Right cardiac atrium (tissue), 5 donors: Measurements from ENCODE around the gene RSPO3. TPM values are rescaled to one million over a fixed set of nuclear protein-coding genes. Genes with fewer than 3 reads are reported as not detected.
"Not testable (repeated sequence)": the region's sequence is repeated elsewhere in the genome, so short reads cannot be mapped to it uniquely, and the experiment has no call there.

Experiments used
- ATAC-seq, 2 donors: fragments of 200-7000 bp; cut with Tn5 transposase; one replicate each; pipeline versions ENCODE4 v1.8.0 to v1.9.1; 2020; ENCODE audit warnings: moderate library complexity in 2 of 2, mild to moderate bottlenecking in 1 of 2
- DNase-seq, 3 donors: peaks; one replicate each; pipeline ENCODE4 v3.0.0-alpha.2; 2020
- H3K27ac ChIP-seq: one replicate; pipeline ENCODE4 v1.5.1; 2013; ENCODE audit warnings: mild to moderate bottlenecking, low read length, control low read depth, moderate library complexity
- H3K27me3 ChIP-seq: one replicate; pipeline ENCODE4 v1.6.1; 2013; ENCODE audit not compliant: control insufficient read depth, insufficient read depth
- H3K4me1 ChIP-seq: one replicate; pipeline ENCODE4 v1.6.1; 2013; ENCODE audit warnings: low read length; ENCODE audit not compliant: control insufficient read depth, insufficient read depth
- H3K4me3 ChIP-seq: one replicate; pipeline ENCODE4 v1.5.1; 2013; ENCODE audit warnings: low read length, control low read depth
- H3K9me3 ChIP-seq: one replicate; pipeline ENCODE4 v1.6.1; 2013; ENCODE audit warnings: low read length; ENCODE audit not compliant: control insufficient read depth
- WGBS: extraction: QIAGEN DNeasy Blood & Tissue Kit; methylation state at CpG from one replicate; pipeline ENCODE4 v1.1.7; 2013; 5-methylcytosine and 5-hydroxymethylcytosine counted together
- intact Hi-C, 4 donors: fragments of 100-400 bp; cut with DNase I; formaldehyde crosslinking; loops; one replicate each; pipeline versions ENCODE4 v1.11.0 to v1.14.0; 2022 to 2023
- polyA plus RNA-seq: library from polyadenylated mRNA; stranded (reverse); fragments of 200-250 nt; gene quantifications from one replicate; pipeline ENCODE4 v1.2.3, GENCODE V29; 2013
- total RNA-seq, 4 donors: library from RNA; stranded (reverse); fragmentation: NEBNext Ultra II Directional; extraction: Animal tissue kit (Norgen Biotek cat#: 25700); gene quantifications; one replicate each; pipeline ENCODE4 v1.2.1, GENCODE V29; 2021
- donor health status: healthy with polysubstance abuse.
- donor health status: DM: no; HTN: yes; CAD: no.
- donor health status: DM: no; HTN: no; CAD: no.
- donor health status: DM: no; HTN: yes; CAD: no; lungs with severe emphysema.
- donor health status: DM: yes; HTN: yes; CAD: no.

Gene RSPO3
- total and polyA plus RNA-seq, 5 donors, result 0.34 to 1.3 (median 0.81) TPM

DNA sequence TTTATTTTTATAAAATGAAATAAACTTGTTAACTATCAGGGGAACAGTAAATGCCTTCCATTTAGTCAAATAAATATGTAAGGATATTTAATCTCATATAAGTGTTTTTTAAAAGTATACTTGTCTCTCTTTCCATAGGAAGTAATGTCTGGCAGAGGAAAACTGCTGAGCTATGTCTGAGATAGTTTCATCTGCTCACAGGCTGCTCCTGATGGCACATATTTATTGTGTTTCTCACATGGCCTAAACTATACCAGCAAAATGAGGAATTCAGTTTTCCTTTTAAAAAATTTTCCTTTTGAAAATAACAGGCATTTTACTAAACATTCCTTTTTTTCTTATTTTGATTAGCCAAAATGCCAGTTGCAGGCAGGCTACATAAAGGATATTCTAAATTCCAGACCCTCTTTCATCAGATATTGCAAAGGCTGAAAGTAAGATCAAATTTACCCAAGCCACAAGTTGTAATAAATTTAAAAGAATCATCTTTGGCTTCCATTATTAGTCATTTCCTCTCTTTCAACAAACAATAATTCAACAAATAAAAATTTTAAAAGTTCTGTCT, 88.1 kb downstream of the RSPO3 start:
- no peaks in the 10 kb centered on the region for H3K27me3 ChIP-seq
- H3K9me3 ChIP-seq, result no peaks in the 10 kb centered on the region
- H3K4me1 ChIP-seq, result no peaks in the 10 kb centered on the region
- intact Hi-C loops, result no loop called here
- H3K27ac ChIP-seq, result no peak overlapping the region
- H3K4me3 ChIP-seq, result no peak overlapping the region
- DNase-seq (no peak), ATAC-seq (no peak)

DNA sequence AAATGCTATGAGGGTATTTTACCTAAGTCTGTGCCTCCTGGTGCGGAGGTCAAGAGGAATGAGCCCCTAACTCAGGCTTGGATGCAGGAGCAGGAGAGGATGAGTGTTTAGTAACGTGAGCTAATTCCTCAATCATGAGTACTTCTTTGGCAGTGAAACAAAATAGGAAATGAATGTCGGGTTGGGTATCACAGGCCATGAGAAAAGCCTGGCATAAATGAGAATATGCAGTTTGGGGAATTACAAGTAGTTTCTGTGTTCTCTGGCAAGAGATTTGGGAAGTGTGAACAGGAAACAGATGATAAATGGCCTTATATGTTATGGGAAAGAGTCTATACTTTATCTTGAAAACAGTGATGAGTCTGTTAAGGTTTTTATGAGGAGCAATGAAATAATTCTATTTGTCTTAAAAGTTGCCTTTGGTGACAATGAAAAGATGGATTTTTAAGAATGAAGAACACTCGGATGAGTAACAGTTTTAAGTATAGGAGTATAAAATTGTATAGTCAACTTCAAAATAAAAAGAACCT, 89.2 kb downstream of the RSPO3 start:
- Histone ChIP-seq H3K27me3 (no peaks in the 10 kb centered on the region), H3K27ac (no peak overlapping the region), H3K4me3 (no peak overlapping the region), H3K9me3 (no peaks in the 10 kb centered on the region), H3K4me1 (no peaks in the 10 kb centered on the region)
- DNase-seq (no peak), ATAC-seq (no peak)
- 51% methylated on average over 4 of the region's 4 CpGs for WGBS
- intact Hi-C loops, result no loop called here

DNA sequence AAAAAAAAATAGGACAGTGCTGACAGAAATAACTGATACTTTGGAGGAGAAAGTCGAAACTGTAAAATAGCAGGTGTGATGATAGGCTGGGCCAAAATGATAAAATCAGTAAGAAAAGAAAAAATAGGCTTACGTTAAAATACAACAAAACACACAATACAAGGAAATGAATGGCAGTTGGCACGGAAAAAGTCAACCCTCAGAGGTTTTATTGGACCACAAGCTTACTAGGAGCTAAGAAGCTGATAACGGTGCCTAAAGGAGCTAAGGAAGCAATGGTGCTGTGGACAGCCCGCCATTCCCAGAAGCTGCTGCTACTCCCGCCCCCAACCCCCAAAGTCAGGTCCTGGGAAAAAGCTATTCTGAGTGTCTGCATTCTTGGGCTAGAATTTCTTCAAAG, 92.3 kb downstream of the RSPO3 start:
- no peak for ATAC-seq
- no peak overlapping the region for H3K4me3 ChIP-seq
- no peak overlapping the region for H3K27ac ChIP-seq
- H3K4me1 ChIP-seq, result no peaks in the 10 kb centered on the region
- H3K27me3 ChIP-seq, result no peaks in the 10 kb centered on the region
- intact Hi-C loops, result no loop called here
- DNase-seq, result no peak
- WGBS, result 63% methylated on average over 6 of the region's 6 CpGs
- H3K9me3 ChIP-seq, result no peaks in the 10 kb centered on the region

DNA sequence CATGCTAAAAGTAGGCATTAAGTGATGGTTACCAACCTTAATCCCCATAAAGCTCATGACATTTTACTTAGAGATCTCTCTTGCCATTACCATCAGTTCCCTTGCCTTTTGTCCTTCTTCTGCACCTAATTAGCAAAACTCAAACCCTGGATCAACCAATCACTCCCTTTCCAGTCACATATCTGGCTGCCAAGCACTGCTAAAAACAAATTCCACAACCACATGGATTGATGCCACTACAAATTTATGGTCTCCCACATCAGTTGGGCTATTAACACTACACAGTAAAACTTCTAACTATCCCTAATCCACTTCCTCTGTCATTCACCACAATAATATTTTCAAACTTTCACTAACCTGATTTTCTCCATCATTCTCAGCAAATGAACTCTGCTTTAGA, 93.9 kb downstream of the RSPO3 start:
- Histone ChIP-seq H3K9me3 (no peaks in the 10 kb centered on the region), H3K4me3 (no peak overlapping the region), H3K27ac (no peak overlapping the region), H3K27me3 (no peaks in the 10 kb centered on the region), H3K4me1 (no peaks in the 10 kb centered on the region)
- ATAC-seq, result no peak
- intact Hi-C loops, result no loop called here
- no peak for DNase-seq

DNA sequence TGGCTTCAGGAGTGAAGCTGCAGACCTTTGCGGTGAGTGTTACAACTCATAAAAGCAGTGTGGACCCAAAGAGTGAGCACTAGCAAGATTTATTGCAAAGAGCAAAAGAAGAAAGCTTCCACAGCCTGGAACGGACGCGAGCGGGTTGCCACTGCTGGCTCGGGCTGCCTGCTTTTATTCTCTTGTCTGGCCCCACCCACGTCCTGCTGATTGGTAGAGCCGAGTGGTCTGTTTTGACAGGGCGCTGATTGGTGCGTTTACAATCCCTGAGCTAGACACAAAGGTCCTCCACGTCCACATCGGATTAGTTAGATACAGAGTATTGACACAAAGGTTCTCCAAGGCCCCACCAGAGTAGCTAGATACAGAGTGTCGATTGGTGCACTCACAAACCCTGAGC, 95.6 kb downstream of the RSPO3 start:
- H3K9me3 ChIP-seq, H3K4me3 ChIP-seq, H3K27me3 ChIP-seq, intact Hi-C loops, H3K4me1 ChIP-seq, H3K27ac ChIP-seq, ATAC-seq, DNase-seq: not testable (repeated sequence)
- WGBS, result 90% methylated on average over 13 of the region's 13 CpGs

DNA sequence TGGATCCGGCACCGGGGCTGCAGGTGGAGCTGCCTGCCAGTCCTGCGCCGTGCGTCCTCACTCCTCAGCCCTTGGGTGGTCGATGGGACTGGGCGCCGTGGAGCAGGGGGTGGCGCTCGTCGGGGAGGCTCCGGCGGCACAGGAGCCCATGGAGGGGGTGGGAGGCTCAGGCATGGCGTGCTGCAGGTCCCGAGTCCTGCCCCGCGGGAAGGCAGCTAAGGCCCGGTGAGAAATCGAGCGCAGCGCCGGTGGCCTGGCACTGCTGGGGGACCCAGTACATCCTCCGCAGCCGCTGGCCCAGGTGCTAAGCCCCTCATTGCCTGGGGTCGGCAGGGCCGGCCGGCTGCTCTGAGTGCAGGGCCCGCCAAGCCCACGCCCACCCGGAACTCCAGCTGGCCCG, 96.1 kb downstream of the RSPO3 start:
- H3K27ac ChIP-seq, intact Hi-C loops, H3K4me3 ChIP-seq, H3K4me1 ChIP-seq, ATAC-seq, H3K9me3 ChIP-seq, H3K27me3 ChIP-seq: not testable (repeated sequence)
- 91% methylated on average over 31 of the region's 31 CpGs for WGBS
- DNase-seq, result peak in 1 of 3 donors; percentile 42

DNA sequence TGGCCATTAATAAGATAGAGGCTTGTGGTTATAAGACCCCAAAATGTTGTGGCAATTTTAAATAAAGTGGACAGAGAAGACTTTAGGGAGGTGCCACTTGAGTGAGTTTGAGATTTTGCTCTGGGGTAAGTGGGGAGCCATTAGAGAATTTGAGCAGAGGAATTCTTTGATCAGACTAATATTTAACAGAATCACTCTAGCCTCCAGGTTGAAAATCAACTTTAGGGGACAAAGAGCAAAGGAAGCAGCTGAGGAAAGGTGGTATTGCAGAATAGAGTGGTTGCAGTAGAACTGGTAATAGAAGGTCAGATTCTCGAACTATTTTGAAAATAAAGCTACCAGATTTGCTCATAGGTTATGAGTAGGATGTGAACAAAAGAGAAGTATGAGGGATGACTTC, 97.5 kb downstream of the RSPO3 start:
- intact Hi-C loops, result no loop called here
- ATAC-seq, result no peak
- Histone ChIP-seq H3K27me3 (no peaks in the 10 kb centered on the region), H3K27ac (no peak overlapping the region), H3K4me3 (no peak overlapping the region), H3K4me1 (no peaks in the 10 kb centered on the region), H3K9me3 (no peaks in the 10 kb centered on the region)
- DNase-seq, result no peak
- 87% methylated on average over 1 of the region's 1 CpG for WGBS

DNA sequence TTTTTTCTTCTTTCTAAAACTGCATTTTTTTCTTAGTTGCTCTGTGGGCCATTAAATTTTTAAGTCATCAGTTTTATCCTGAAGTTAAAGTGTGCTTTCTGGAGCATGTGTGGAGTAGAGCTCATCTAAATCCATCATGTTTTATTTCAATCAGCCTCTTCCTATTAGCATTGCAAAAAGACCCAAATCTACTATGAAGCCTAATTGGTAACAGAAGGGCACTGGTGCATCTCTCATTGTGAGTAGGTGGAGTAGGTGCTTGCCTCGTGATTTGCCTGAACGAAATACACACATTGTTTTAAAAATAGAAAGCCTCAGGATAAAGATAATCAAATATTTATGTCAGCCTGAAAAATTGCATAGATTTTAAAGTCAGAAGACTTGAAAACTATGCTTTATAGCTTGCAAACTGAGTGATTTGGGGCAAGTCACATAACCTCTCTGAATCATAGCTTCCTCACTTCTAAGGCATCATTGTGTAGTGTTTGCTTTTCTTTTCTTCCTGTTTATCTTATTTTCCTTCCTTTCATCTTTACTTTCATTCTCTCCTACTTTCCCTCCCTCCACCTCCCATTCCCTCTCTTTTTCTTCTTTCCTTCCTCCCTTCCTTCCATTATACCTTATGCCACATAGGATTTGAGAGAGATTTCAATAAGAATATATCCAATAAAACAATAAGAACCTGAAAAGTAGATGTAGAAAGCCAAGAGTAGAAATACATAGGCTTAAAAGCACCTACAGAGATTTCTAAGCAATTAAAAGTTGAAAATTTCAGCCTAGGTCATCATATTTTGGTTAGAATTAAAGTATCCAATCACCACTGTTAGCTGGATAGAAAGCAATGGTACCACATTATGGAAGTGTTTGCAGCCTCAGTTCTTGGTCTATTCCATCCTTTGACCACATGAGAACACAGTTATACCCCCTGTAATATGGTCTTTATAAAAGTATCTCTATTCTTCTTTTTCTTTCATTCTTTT, 98.6 kb downstream of the RSPO3 start:
- ATAC-seq, result no peak
- H3K4me1 ChIP-seq, result no peaks in the 10 kb centered on the region
- H3K27me3 ChIP-seq, result no peaks in the 10 kb centered on the region
- intact Hi-C loops, result no loop called here
- no peak overlapping the region for H3K4me3 ChIP-seq
- DNase-seq, result no peak
- H3K9me3 ChIP-seq, result no peaks in the 10 kb centered on the region
- 56% methylated on average over 2 of the region's 2 CpGs for WGBS
- no peak overlapping the region for H3K27ac ChIP-seq

DNA sequence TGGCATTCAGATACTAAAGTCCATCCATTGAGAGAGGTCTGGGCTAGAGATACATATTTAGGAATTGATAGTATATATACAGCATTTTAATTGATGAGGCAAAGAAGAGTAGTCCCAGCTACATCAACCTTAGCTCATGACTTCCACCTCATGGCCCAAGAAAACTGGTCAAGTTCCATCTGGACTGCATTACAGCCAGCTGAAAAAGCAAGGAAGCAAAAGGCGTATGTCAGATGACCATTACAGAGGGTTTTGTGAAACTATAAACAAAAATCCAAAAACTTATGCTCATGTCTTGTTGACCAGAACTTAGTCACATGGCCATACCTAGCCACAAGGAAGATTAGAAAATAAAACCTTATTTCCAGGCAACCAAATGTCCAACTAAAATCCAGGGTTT, 101.4 kb downstream of the RSPO3 start:
- Histone ChIP-seq H3K27me3 (no peaks in the 10 kb centered on the region), H3K4me3 (no peak overlapping the region), H3K27ac (no peak overlapping the region), H3K9me3 (no peaks in the 10 kb centered on the region), H3K4me1 (no peaks in the 10 kb centered on the region)
- WGBS, result 60% methylated on average over 1 of the region's 1 CpG
- ATAC-seq (no peak), DNase-seq (no peak)
- intact Hi-C loops, result no loop called here

DNA sequence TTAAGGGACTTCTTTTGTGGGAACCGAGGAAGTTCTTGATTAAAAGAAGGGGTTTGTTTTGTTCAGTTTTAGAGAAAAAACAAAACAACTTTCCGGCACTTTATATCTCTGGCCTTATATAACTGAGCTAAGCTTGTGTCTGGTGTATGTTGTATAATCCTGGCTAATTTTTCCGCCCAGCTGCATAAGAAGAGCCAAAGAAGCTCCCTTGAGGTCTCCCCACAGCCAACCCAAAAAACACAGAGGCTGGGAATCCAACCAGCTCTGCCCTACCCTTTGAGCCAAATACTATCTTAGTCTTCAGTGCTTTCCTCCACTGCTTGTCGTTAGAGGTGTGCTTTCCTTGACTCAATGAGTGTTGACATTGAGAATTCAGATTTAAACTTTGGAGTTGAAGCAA, 102.7 kb downstream of the RSPO3 start:
- no peak overlapping the region for H3K4me3 ChIP-seq
- H3K9me3 ChIP-seq, result no peaks in the 10 kb centered on the region
- DNase-seq (peak in 1 of 3 donors; percentile 49), ATAC-seq (peak; percentile 62 to 95)
- no peak overlapping the region for H3K27ac ChIP-seq
- H3K4me1 ChIP-seq, result no peaks in the 10 kb centered on the region
- H3K27me3 ChIP-seq, result no peaks in the 10 kb centered on the region
- WGBS, result 60% methylated on average over 4 of the region's 4 CpGs
- intact Hi-C loops, result no loop called here

DNA sequence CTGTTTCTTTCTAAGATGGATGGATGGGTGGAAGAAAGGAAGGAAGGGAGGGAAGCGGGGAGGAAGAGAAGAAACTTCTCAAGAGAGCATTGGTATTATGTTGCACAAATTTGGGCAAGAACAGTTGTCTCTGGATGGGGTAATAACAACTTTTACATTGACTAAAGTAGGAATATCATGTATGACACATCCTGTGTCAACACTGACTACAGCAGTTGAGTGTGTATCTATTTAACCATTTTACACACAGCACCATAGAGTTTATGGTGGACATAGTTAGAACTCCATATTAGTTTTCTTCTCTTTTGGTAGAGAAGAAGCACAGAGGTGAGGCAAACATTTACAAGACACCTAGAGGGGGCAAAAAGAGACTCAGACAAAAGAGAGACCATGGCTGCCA, 103.9 kb downstream of the RSPO3 start:
- Histone ChIP-seq H3K4me3 (no peak overlapping the region), H3K4me1 (no peaks in the 10 kb centered on the region), H3K27me3 (no peaks in the 10 kb centered on the region), H3K9me3 (no peaks in the 10 kb centered on the region), H3K27ac (no peak overlapping the region)
- ATAC-seq (no peak), DNase-seq (no peak)
- 69% methylated on average over 1 of the region's 1 CpG for WGBS
- intact Hi-C loops, result no loop called here
